HG03097 (cell line): ENCODE measurements around the gene ARSI.
"Not testable (repeated sequence)": the region's sequence is repeated elsewhere in the genome, so short reads cannot be mapped to it uniquely, and the experiment has no call there.

Experiments
- ATAC-seq: cut with Tn5 transposase; IDR thresholded peaks from one replicate; pipeline ENCODE4 v1.9.1; 2021; ENCODE audit not compliant: unreplicated experiment, low FRiP score

ARSI gene

GRCh38 chr5:150248946-150249345 is 53.8 kb downstream of the ARSI start:
- no peak for ATAC-seq

- not testable (repeated sequence) for ATAC-seq
Observed at GRCh38 chr5:150248493-150248892, 54.2 kb downstream of the ARSI start.

- no peak for ATAC-seq
Observed at GRCh38 chr5:150247726-150248125, 55.0 kb downstream of the ARSI start.

DNA sequence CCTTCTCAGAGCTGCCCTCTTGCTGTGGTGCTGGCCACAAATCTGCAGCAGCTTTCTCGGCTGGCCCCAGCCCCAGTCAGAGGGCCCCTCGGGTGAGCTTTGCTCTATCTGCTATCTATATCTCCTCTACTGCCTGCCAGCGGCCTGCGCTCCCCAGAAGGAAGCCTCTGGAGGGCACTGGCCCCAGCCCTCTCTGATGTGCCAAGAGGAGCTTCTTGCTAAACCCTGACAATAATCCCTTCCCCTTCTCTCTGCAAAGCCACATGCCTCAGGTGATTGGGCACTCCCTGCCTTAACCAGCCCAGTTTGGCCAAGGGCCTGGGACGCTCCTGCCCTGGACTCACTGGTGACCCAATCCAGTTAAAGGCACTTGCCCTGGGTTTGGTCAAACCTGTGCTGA is 55.9 kb downstream of the ARSI start:
- ATAC-seq, result no peak

- no peak for ATAC-seq
Observed at GRCh38 chr5:150246429-150246828, 56.3 kb downstream of the ARSI start.
